Astrocyte (in vitro differentiated cells and primary cell): ENCODE results near the gene RAB3A. TPM values are rescaled to one million over a fixed set of nuclear protein-coding genes. Genes with fewer than 3 reads are reported as not detected.

Experiments
- DNase-seq: peaks from one replicate; pipeline ENCODE4 v3.0.0-alpha.2; 2010; ENCODE audit warnings: low read depth
- FAIRE-seq: peaks from 2 replicates; lab custom pipeline; 2011; peaks lifted over from hg19 to GRCh38; lab: Jason Lieb, UNC
- H2AFZ ChIP-seq: 2 replicates; pipeline ENCODE4 v1.6.0; 2012; ENCODE audit warnings: low read depth, low read length, inconsistent platforms
- H3K27ac ChIP-seq: 2 replicates; pipeline ENCODE4 v1.5.1; 2011; ENCODE audit warnings: low read depth, low read length, inconsistent platforms
- H3K27me3 ChIP-seq: 2 replicates; pipeline ENCODE4 v1.6.0; 2011; ENCODE audit warnings: low read length, inconsistent platforms; ENCODE audit not compliant: insufficient read depth
- H3K36me3 ChIP-seq: 2 replicates; pipeline ENCODE4 v1.5.1; 2011; ENCODE audit warnings: low read length, inconsistent platforms; ENCODE audit not compliant: insufficient read depth
- H3K4me1 ChIP-seq: 2 replicates; pipeline ENCODE4 v1.5.1; 2011; ENCODE audit warnings: low read length, inconsistent platforms; ENCODE audit not compliant: insufficient read depth
- H3K4me2 ChIP-seq: 2 replicates; pipeline ENCODE4 v1.6.0; 2012; ENCODE audit warnings: low read length, inconsistent platforms
- H3K4me3 ChIP-seq: 2 replicates; pipeline ENCODE4 v1.5.1; 2011; ENCODE audit warnings: low read depth, mild to moderate bottlenecking, low read length, inconsistent platforms; ENCODE audit not compliant: insufficient read depth
- H3K79me2 ChIP-seq: 2 replicates; pipeline ENCODE4 v1.6.0; 2012; ENCODE audit warnings: mild to moderate bottlenecking, low read length, inconsistent platforms; ENCODE audit not compliant: insufficient read depth
- H3K9ac ChIP-seq: 2 replicates; pipeline ENCODE4 v1.6.0; 2012; ENCODE audit warnings: mild to moderate bottlenecking, low read length, inconsistent platforms
- H3K9me3 ChIP-seq: 2 replicates; pipeline ENCODE4 v1.5.1; 2012; ENCODE audit warnings: low read depth, mild to moderate bottlenecking, low read length, inconsistent platforms; ENCODE audit not compliant: insufficient read depth
- H4K20me1 ChIP-seq: 2 replicates; pipeline ENCODE4 v1.6.0; 2012; ENCODE audit warnings: low read length, inconsistent platforms; ENCODE audit not compliant: insufficient read depth
- H3K27ac Mint-ChIP-seq: one replicate; pipeline ENCODE4 v1.8.0; 2021; ENCODE audit warnings: mild to moderate bottlenecking, mixed read lengths; ENCODE audit not compliant: unreplicated experiment
- H3K27me3 Mint-ChIP-seq: one replicate; pipeline ENCODE4 v1.8.0; 2021; ENCODE audit warnings: low read depth, mixed read lengths; ENCODE audit not compliant: unreplicated experiment
- H3K36me3 Mint-ChIP-seq: one replicate; pipeline ENCODE4 v1.8.0; 2021; ENCODE audit warnings: low read depth, mixed read lengths; ENCODE audit not compliant: unreplicated experiment
- H3K4me1 Mint-ChIP-seq: one replicate; pipeline ENCODE4 v1.8.0; 2021; ENCODE audit warnings: low read depth, mixed read lengths; ENCODE audit not compliant: unreplicated experiment
- H3K4me3 Mint-ChIP-seq: one replicate; pipeline ENCODE4 v1.8.0; 2021; ENCODE audit warnings: mild to moderate bottlenecking, moderate library complexity, mixed read lengths; ENCODE audit not compliant: unreplicated experiment
- H3K9me3 Mint-ChIP-seq: one replicate; pipeline ENCODE4 v1.8.0; 2021; ENCODE audit warnings: mild to moderate bottlenecking, mixed read lengths; ENCODE audit not compliant: unreplicated experiment
- EZH2 ChIP-seq: IDR thresholded peaks from 2 replicates; pipeline ENCODE4 v1.6.1; 2012; ENCODE audit warnings: mild to moderate bottlenecking, low read length, inconsistent platforms; ENCODE audit not compliant: insufficient read depth
- total RNA-seq: library from RNA; stranded (reverse); gene quantifications from 2 replicates; pipeline ENCODE4 v1.2.1, GENCODE V29; 2021
- TF ChIP-seq, protein P1 (sequence below): IDR thresholded peaks from 2 replicates; pipeline ENCODE4 v1.5.1; 2011; ENCODE audit warnings: low read depth, mild to moderate bottlenecking, inconsistent platforms, low read length, moderate library complexity; ENCODE audit not compliant: insufficient read depth

The RAB3A gene
- total RNA-seq, 1 donor from 2014 or later: 7.5 TPM

DNA sequence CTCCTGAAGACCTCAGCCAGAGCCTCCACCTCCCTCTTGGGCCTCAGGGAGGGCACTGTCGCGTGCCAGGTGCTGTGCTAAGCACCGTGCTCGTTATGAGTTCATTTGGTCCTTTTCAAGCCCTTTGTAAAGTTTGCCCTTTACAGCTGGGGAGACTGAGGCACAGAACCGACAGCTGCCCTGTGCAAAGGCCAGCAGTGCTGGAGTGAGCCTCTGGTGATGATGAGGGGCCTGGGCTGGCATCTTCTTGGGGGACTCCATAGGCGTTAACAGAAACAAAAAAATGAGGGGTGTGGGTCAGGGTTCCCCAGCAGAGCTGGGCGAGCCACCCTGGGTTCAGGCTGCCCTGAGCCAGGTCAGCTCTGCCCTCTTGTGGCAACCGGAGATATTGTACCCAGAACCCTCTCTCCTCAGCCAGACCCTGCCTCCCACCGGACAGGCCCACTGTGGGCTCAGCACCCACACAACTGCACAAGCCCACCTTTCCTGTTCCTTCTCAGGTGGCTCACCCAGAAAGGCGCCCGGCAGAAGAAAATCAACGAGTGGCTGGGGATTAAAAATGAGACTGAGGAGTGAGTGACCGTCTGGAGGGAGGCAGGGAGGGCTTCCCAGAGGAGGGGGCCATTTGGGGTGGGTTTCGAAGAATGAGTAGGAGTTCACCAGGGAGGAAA, 35.7 kb downstream of the RAB3A start:
- Mint-ChIP-seq H3K27me3 (no peaks in the 10 kb centered on the region), H3K36me3 (peaks cover 13% of the 10 kb centered on the region), H3K4me1 (no peaks in the 10 kb centered on the region), H3K27ac (no peak overlapping the region), H3K4me3 (no peak overlapping the region), H3K9me3 (no peaks in the 10 kb centered on the region)
- Histone ChIP-seq H3K36me3 (peaks cover 15% of the 10 kb centered on the region), H3K4me3 (no peak overlapping the region), H3K27ac (no peak overlapping the region), H2AFZ (no peak overlapping the region), H3K79me2 (no peaks in the 10 kb centered on the region), H4K20me1 (peaks cover 13% of the 10 kb centered on the region), H3K27me3 (no peaks in the 10 kb centered on the region), H3K4me2 (no peak overlapping the region), H3K9ac (no peak overlapping the region), H3K9me3 (no peaks in the 10 kb centered on the region), H3K4me1 (no peaks in the 10 kb centered on the region)
- no peak for TF ChIP-seq EZH2
- TF ChIP-seq, protein P1, sequence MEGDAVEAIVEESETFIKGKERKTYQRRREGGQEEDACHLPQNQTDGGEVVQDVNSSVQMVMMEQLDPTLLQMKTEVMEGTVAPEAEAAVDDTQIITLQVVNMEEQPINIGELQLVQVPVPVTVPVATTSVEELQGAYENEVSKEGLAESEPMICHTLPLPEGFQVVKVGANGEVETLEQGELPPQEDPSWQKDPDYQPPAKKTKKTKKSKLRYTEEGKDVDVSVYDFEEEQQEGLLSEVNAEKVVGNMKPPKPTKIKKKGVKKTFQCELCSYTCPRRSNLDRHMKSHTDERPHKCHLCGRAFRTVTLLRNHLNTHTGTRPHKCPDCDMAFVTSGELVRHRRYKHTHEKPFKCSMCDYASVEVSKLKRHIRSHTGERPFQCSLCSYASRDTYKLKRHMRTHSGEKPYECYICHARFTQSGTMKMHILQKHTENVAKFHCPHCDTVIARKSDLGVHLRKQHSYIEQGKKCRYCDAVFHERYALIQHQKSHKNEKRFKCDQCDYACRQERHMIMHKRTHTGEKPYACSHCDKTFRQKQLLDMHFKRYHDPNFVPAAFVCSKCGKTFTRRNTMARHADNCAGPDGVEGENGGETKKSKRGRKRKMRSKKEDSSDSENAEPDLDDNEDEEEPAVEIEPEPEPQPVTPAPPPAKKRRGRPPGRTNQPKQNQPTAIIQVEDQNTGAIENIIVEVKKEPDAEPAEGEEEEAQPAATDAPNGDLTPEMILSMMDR: peak; percentile 40
- no peak for FAIRE-seq
- no peak for DNase-seq

DNA sequence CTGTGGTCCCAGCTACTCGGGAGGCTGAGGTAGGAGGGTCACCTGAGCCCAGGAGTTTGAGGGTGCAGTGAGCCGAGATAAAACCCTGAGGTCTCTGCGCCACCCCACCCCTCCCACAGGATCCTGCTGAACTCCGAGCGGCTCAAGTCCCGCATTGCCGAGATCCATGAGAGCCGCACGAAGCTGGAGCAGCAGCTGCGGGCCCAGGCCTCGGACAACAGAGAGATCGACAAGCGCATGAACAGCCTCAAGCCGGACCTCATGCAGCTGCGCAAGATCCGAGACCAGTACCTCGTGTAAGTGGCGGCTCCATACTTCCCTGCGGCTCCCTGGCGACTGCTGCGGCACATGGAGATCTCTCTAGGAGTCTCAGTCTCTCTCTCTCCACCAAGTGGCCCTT, 36.8 kb downstream of the RAB3A start:
- TF ChIP-seq, protein P1: no peak
- no peak for TF ChIP-seq EZH2
- no peaks in the 10 kb centered on the region for H3K27me3 Mint-ChIP-seq

More for the DNA sequence above, 36.8 kb downstream of the RAB3A start:
- H4K20me1 ChIP-seq: peaks cover 15% of the 10 kb centered on the region
- H3K36me3 Mint-ChIP-seq: peaks cover 13% of the 10 kb centered on the region
- no peak overlapping the region for H3K4me3 Mint-ChIP-seq
- H3K9me3 Mint-ChIP-seq: no peaks in the 10 kb centered on the region
- no peaks in the 10 kb centered on the region for H3K4me1 Mint-ChIP-seq
- FAIRE-seq (no peak), DNase-seq (no peak)
- no peak overlapping the region for H3K4me3 ChIP-seq
- no peak overlapping the region for H3K27ac ChIP-seq
- no peaks in the 10 kb centered on the region for H3K9me3 ChIP-seq
- H3K9ac ChIP-seq: no peak overlapping the region
- H3K27me3 ChIP-seq: no peaks in the 10 kb centered on the region
- H3K27ac Mint-ChIP-seq: no peak overlapping the region
- peaks cover 19% of the 10 kb centered on the region for H3K36me3 ChIP-seq
- H3K4me2 ChIP-seq: no peak overlapping the region
- no peaks in the 10 kb centered on the region for H3K79me2 ChIP-seq
- H2AFZ ChIP-seq: no peak overlapping the region
- H3K4me1 ChIP-seq: no peaks in the 10 kb centered on the region
